B cell (primary cell): ENCODE results near the gene ATAD3A.

Source experiments
- CTCF ChIP-seq: fragments of 200-600 bp; IDR thresholded peaks from one replicate; pipeline ENCODE4 v1.8.0; 2022; ENCODE audit warnings: antibody characterized with exemption, mild to moderate bottlenecking
- EZH2 ChIP-seq: IDR thresholded peaks from 2 replicates; pipeline ENCODE4 v1.6.1; 2012; ENCODE audit warnings: borderline replicate concordance, low read depth, mild to moderate bottlenecking, moderate library complexity, low read length; ENCODE audit not compliant: insufficient read depth, poor library complexity, severe bottlenecking

GRCh38 chr1:1559066-1559465 lies 47.1 kb downstream of the ATAD3A start:
- TF ChIP-seq CTCF: no peak
- TF ChIP-seq EZH2: no peak
